Measurements from ENCODE around the gene GPC5. TPM values are rescaled to one million over a fixed set of nuclear protein-coding genes. Genes with fewer than 3 reads are reported as not detected.

Gene GPC5
- total RNA-seq, 4 donors from 2014 or later: 0.74 to 1.1 TPM; not detected in 2

GRCh38 chr13:91596842-91597241 is 198.4 kb downstream of the GPC5 start:
- DNase-seq (ENCODE audit: low spot score) (no peak), ATAC-seq (ENCODE audit: low FRiP score) (no peak)
- no peak for TF ChIP-seq CTCF (IDR thresholded peaks at IDR 0.05)

- no peak for TF ChIP-seq CTCF (IDR thresholded peaks at IDR 0.05)
- DNase-seq (ENCODE audit: low spot score): no peak
- ATAC-seq (ENCODE audit: low FRiP score): no peak
Measured at GRCh38 chr13:91598655-91599054, 200.2 kb downstream of the GPC5 start.

GRCh38 chr13:91601273-91601672 is 202.9 kb downstream of the GPC5 start:
- DNase-seq (ENCODE audit: low spot score): no peak
- ATAC-seq (ENCODE audit: low FRiP score): no peak
- TF ChIP-seq CTCF (IDR thresholded peaks at IDR 0.05): no peak

- TF ChIP-seq CTCF (IDR thresholded peaks at IDR 0.05): no peak
- no peak for ATAC-seq (ENCODE audit: low FRiP score)
- no peak for DNase-seq (ENCODE audit: low spot score)
Measured at GRCh38 chr13:91601807-91602206, 203.4 kb downstream of the GPC5 start.

- TF ChIP-seq CTCF (IDR thresholded peaks at IDR 0.05): no peak
- ATAC-seq (ENCODE audit: low FRiP score) (peak; percentile 44), DNase-seq (ENCODE audit: low spot score) (no peak)
Measured at GRCh38 chr13:91609353-91609752, 210.9 kb downstream of the GPC5 start.

GRCh38 chr13:91618315-91618714 is 219.9 kb downstream of the GPC5 start:
- ATAC-seq (ENCODE audit: low FRiP score): no peak
- TF ChIP-seq CTCF (IDR thresholded peaks at IDR 0.05): no peak

GRCh38 chr13:91620670-91621141 is 222.3 kb downstream of the GPC5 start:
- DNase-seq (ENCODE audit: low spot score) (no peak), ATAC-seq (ENCODE audit: low FRiP score) (no peak)
- TF ChIP-seq CTCF (IDR thresholded peaks at IDR 0.05): no peak

More at GRCh38 chr13:91618315-91618714, 219.9 kb downstream of the GPC5 start:
- no peak for DNase-seq (ENCODE audit: low spot score)
